ENCODE results near the gene NEDD4L.
A peak's percentile ranks its signal among the peaks of the same experiment; 100 is the strongest.
"Not testable (repeated sequence)": the region's sequence is repeated elsewhere in the genome, so short reads cannot be mapped to it uniquely, and the experiment has no call there.

NEDD4L gene

DNA sequence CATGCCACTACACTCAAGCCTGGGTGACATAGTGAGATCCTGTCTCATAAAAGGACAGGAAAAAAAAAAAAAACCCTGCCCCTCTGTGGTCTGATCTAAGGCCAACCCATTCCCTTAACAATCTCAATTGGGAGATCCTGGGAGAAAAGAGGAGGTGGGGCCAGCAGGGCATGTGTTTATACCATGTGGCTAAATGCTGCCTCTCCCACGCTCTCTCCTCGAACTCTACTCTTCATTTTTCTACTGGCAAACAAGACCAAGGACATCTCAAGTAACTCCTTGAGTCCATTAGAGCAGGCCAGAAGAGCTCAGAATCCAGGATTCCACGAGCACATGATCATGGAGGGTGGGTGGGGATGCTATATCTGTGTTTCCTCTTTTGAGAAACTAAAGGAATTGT lies 16.7 kb upstream of the NEDD4L start:
- DNase-seq, result peak; percentile 22

DNA sequence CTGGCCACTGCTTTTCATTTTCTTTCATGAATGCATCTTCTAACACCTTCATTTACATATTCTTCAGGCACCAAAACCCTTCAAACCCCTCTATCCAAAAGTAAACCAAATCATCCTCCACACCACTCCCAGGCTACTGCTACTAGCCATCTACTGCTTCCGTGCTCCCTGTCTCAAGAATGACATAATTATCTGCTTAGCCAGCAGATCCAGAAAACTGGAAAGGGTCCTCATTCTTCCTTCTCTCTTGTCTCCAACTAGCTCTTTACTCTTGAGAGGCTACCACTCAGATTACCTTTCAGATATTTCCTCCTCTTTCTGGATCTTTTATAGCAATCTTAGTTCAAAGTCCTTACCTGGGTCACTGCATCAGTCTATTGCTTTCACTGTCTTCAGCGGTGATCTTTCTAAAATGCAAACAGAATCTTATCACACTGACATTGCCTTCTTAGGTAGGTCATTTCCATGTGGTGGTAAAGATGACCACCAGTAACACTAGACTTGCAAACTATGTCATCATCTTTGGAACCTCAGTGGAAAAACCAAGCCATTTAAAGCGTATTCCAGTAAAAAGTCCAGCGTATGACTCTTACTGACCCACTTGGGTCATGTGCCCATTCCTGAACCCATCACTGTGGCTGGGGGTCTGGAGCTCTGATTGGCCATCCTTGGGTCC lies 15.8 kb upstream of the NEDD4L start:
- peak; percentile 26 for DNase-seq

DNA sequence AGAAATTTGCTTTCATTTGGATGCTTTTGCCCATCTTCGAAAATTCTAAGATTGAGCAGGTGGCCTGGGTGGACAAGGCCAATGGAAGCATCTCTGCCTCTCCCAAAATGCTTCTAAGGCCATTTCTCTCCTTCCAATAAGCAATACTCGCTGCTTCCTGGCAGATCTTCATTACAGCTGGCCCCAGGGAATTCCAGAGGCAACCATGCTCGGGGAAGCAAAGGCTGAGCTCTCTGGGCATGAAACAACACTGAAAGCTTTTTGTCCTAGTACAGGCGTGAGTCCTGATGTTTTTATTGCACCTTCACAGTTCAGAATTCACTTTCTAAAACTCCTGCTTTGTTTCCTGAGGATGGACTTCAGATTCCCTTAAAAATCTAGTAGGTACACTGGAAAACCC lies 11.8 kb upstream of the NEDD4L start:
- no peak for DNase-seq

DNA sequence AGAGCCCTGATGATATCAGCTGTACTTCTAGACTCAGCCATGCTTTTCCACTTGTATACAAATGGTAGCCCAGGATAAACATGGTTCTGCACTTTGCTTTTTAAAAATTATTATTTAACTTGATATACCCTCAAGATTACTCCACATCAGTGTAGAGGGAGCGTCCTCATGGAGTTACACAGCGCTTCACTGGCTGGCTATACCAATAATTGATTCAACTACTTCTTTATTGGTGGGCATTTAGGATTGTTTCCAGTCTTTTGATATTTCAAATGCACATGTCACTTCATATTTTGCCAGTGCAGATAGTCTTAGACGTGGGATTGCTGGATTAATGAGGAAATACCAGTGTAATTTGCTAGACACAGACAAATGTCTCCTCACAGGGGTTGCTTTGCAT lies 10.8 kb upstream of the NEDD4L start:
- no peak for DNase-seq

DNA sequence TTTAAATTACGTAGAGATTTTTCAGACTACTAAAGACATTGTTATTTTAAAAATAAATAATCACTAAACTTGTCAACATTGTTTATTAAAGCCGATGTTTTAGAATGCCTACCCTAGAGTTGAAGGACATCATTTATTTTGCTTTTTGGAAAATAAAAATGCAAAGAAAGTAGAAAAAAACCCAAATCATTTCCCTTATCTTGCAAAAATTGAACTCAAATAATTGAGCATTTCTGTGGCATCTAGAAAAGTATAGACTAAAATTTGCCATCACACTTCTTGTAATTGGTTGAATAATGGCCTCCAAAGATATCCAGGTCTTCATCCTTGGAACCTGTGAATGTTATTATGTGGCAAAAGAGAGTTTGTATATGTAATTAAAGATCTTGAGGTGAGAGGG lies 9.7 kb upstream of the NEDD4L start:
- DNase-seq, result no peak

DNA sequence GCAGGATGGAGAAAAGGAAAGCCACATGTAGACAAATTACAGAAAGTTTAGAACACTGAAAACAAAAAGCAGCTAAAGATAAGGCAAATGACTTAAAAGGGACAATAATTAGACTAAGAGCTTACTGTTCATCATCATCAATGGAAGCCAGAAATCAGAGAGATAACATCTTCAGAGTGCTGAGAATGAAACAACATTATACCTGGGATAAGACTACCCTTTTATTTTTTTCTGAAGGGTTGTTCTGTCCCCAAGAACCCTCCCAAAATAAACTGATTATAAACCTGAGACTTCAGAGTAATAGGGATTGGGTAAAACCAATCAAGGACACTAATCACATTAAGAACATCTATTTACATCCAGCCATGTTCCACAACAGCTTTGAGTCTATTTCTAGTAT lies 6.9 kb upstream of the NEDD4L start:
- no peak for DNase-seq

DNA sequence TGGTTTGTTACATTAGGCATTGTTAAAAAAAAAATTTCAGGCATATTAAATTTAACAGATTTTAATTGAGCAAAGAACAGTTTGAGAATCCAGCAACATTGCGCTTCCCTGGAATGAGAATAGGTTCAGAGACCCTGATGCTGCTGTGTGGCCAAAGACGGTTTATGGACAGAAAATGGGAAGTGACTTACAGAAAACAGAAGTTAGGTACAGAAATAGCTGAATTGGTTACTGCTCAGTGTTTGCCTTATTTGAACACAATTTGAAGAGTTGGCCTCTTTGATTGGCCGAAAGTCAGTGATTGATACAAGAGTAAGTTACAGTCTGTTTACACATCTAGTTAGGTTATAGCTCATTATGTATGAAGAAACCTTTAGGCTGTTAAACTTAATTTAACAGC lies 6.0 kb upstream of the NEDD4L start:
- DNase-seq, result no peak

DNA sequence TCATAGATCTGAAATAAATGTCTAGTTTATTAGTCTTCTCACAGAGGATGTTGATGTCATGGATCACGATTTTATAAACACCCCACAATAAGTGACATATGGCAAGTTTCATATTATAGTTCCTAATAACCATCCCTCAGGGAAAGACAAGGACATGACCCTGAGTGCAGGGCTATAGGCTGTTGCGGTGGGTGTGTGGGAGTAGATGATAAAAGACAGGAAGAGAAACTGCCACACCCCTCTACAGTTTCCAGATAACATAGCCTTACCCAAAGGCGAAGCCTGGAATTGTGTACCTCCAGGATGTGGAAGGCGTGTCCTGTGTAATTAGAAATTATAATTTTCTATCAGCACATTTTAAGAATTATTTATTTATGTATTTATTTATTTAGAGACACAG lies 2.4 kb upstream of the NEDD4L start:
- no peak for DNase-seq

DNA sequence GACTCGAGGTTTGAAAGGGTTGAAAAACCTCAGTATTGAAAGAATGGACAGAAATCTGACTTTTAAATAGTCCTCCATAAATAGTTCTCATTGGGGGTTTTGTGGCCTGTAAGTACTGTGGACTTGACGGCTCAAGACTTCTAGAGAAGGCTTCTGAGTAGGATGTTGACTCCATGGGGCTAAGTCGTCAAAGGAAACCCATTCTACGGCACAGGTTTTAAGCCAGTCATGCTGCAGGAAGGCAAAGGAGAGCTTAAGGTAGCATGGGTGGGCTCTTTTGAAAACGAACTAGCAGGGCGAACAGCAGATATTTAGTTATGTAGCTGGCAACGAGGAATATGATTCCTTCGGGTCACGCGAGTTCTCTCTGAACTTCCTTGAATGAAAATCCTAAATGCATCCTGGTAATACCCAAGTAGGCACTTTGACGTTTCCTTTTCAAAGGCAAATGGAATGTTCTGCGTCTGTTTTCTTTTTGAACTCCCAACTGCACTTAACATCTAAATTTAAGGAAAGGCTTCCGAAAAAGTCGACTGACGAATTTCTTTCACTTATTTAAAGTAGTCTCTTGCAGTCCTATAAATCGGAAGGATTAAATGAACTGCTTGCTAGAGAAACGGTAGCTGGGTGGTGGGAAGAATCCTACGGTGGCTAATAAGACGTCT lies 1.1 kb upstream of the NEDD4L start:
- no peak for DNase-seq

DNA sequence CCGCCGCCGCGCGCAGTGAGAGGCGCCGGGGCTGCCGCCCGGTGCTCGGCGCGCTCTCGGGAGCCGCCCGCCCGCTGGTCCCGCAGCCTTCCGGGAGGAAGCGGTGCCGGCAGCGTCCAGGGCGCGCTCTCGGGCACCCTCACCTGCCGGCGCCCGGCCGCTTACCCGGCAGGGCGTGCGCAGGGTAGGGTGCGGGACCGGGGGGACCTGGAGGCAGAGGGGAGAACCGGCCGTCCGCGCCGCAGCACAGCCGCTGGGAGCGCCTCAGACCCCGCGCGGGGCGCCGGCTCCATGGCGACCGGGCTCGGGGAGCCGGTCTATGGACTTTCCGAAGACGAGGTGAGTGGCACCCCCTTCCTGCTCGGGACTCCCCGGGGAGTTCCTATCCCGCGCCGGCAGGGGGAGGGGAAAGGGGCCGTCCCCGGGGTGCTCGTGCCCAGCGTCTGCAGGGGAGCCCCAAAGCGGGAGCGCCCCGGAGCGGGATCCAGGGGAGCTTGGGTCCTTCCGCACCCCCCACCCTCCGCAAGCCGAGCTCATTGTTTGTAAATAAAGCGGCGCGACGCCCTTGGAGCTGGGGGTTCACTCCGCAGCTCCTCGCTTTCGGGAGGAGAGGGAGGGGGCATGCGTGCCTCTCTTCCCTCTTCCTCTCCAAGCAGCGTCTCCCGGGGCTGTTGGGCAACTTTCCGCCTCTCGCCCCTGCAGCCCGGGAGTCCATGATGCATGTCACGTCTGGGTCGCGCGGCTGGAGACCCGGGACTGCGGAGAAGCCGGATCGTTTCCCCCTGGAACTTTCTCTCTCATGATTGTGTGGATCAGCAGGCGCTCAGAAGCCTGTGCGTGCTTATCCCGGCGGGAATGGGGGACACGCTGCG lies 580 bp downstream of the NEDD4L start:
- DNase-seq, result peak; percentile 77

DNA sequence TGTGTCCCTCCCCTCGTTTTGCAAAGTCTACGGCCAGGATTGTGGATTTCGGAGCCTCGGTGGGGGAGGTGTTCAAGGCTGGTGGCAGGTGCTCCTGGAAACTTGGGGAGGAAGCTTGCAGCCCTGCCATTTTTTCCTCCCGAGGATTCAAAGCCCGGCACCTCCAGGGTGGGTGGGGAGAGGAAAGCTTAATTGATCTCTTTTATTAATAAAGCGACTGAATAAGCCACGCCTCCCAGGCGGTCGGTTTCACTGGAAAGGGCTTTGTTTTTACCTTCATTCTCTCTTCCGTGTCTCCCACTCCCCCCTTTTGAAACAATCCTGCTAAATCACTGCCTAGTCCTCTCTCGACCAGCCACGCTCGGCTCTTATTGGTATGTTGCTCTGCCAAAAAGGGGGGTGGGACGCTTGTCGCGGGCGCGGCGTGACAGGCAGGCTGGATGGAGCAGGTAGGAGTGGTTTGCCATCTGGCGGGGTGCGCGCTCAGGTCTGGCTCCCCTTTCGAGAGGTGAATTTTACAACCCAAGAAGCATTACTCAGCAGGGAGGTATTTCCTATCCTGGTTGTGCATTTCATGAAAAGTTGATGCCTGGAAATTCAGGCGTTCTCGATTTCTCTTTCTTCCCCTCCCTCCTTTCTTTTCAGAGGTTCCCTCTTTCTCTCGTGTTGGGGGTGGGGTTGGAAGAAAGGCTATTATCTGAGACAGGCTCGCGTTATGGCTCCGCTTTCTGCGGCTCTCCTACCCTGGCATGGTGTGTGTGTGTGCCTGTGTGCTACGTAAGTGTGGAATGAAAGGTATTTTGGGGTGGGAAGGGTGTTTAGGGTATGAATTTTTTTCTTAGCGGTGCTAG lies 1.4 kb downstream of the NEDD4L start:
- peak; percentile 92 for DNase-seq

DNA sequence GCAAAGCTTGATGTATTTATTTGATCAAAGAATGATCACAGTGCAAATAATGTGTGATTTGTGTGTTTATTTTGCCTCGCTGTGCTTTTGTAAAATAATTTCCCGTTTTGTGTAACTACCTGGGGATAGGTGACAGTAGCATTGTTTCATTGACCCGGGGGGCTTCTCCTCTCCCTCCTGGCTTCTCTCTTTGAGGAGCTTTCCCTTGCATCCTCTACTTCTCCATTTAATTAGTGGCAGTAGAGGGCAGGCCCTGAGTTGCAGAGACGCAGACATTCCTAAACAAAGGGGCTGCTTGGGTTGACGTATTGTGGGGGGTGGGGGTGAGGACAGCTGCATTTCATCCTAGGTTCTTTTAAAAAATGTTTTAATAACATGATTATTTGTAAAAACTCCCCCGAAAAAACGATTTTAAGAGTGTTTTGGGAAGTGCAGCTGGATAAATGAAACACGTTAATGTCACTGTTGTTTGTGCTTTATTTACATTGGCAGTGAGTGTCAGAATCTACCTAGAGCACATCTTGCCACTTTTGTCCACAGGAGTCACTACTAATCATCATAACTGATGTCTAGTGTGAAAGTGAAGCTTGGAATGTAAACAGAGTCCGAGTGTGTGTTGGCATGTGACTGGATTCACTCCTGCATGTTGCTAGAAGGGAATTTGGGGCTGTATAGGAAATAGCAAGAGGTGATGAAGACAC lies 2.2 kb downstream of the NEDD4L start:
- peak; percentile 60 for DNase-seq

DNA sequence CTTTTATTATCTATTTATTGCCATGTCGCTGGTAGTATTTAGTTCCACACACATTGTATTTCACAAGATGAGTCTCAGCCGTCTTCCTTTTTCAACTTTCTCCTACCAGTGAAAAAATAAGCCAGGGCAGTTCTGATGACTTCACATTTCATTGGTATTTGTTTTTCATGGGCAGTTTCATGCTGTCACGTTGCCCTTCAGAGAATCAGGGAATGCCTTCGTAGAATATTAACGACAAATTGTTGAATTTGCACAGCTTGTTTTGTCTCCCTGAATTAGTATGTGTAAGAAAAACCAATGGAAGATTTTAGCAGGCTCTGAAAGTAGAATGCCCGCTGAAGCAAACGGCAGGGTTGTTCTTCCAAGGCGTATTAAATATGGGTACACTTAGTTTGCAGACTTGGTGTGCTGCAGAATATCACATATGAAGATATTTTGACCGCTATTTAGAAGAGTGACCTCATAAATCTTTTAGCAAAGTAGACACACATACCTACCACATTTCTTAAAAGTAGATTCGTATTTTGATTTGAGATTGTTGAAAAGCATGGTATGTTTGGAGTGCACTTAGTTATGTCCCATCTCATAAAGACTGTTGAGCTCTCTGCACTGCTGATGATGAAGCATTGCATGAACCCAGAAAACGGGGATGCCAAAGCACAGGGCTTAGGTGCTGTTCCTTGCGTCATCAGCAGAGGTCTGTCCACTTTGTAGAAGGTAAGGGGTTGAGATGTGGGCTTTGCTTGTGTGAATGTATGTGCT lies 2.9 kb downstream of the NEDD4L start:
- no peak for DNase-seq

DNA sequence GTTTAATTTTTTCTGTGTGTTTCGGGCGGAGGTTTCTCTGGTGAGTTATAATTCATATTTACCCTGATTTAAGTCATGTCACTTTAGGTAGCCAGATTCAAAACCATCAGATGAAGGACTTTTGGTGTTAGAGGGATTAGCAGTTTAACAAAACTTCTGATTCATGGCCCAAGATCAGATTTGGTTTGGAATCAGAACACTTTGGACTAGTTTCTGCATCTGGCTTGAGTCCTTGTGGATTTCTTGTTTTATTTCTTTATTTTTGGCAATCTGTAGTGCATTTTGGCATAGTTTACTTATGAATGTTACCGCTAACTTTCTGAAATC lies 3.5 kb downstream of the NEDD4L start:
- no peak for DNase-seq

DNA sequence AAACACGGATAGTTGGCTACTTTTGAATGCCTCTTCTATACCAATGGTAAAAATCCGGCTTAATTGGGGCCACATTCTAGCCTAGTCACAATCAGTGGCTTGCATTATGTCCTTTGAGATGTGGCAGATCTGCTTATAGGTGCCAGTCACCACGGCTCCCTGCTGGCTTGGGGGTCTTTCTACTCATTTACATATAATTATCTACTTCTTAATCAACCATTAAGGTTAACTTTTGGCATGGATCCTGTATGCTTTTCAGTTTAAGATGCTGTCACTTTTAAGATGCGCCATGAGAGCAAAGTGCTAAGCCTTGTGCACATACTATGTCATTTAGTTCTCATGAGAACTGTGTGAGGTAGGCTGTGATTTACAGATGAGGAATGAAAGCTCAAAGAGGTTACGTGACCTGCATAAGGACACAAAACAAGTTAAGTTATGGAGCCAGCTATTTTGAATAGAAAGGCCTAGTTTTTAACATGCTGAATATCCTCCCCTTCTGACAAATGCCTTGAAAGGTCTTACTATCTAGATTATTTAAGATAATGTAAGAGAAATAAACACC lies 4.1 kb downstream of the NEDD4L start:
- DNase-seq, result no peak

DNA sequence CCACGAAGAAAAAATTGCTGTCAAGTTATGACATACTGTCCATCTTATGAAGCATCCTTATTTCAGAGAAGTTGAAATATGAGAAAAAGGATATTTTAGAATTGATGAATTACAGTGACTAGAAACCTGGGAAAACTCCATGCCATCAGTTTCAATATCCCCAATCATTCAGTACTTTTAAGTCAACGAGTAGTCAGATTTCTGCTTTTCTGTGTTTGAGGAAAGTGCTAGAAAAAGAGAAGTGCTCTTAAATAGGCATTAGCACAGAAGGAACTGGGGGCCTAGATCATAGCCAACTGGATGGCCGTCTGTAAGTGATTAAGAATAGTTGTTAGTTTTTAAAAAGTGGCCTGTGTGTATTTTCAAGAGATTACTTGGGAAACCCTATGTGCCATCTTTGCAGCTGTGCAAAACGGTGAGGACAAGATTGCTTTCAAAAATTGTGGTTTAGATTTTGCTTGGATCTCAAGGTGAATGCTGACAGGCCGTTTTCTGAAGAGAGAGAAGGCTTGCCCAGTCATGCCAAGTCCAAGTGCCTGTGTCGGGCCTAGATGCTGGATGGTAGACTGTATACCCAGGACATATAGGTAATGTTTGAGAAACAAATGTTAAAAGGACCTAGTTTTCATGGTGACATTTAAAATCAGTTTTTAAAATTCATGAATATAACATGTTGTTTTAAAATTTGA lies 5.1 kb downstream of the NEDD4L start:
- no peak for DNase-seq

DNA sequence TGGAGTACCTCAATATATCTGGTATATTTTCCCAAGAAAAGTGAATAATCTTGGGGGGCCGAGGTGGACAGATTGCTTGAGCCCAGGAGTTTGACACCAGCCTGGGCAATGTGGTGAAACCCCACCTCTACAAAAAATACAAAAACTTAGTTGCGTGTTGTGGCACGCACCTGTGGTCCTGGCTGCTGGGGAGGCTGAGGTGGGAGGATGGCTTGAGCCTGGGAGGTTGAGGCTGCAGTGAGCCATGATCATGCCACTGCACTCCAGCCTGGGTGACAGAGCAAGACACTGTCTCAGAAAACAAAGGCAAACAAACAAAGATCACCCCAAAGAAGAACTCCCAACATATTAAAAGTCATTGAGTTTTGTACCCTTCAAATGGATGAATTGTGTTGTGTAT lies 6.9 kb downstream of the NEDD4L start:
- DNase-seq, result not testable (repeated sequence)

DNA sequence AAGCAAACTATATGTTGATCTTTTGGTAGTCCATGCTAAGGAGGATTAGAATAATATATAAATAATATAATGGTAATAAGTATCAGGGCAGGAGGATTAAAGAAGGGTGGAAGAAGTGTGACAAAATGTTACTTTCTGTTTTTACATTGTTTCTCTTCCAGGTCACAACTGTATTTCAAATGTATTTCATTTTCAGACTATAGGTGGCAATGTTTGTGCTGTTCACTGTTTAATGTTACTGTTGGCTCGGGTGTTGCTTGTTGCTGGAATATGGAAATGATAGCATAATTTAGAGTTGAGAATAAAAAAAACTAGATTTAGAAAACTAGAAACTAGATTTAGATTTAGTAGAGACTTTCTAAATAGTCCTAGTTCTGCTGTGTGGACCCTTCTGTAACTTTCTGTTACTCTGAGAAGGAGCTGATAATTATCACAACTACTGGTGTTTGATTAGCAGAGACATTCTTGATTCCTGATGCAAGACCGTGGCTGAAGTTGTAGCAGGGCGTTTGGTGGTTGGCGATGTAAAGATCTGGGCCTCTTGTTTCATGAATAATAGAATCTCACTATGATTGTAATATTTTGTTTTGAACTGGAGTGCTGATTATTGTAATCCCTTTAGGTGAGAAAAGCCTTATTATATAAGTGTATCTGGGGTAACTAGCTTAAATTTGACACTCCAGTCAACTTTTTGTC lies 7.9 kb downstream of the NEDD4L start:
- no peak for DNase-seq

DNA sequence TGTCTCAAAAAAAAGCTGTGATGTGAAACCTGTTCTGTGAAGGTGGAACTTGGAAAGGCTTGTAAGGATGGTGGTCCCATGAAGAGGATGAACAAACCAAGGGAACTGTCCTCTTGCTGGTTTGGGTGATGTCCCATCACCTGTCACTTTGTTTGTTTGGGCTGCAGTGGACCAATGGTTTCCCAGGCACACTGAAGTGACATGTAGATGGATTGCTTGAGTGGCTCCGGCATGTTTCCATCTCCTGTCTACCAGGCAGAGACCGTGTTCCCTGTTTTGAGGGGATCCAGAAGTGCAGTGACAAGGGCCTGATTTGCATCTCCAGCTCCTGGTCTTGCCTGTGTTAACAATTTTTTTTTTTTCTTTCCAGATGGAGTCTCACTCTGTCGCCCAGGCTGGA lies 8.9 kb downstream of the NEDD4L start:
- no peak for DNase-seq

All from islet precursor cell (in vitro differentiated cells).